Common myeloid progenitor, CD34-positive (primary cell): ENCODE measurements around the gene CTNNA2.

Source experiments
- CTCF ChIA-PET: fragments of 350-600 bp; sonication (Branson Sonifier 250); formaldehyde crosslinking; loops from one replicate; lab custom pipeline; 2021; ENCODE audit warnings: antibody characterized with exemption; lab: Charles Lee
- POLR2A ChIA-PET: fragments of 350-600 bp; sonication (Branson Sonifier 250); formaldehyde crosslinking; loops from one replicate; lab custom pipeline; 2021; ENCODE audit warnings: antibody characterized with exemption; lab: Charles Lee
- DNase-seq, 3 donors: peaks; one replicate each; pipeline versions ENCODE4 v3.0.0 to v3.0.0-alpha.2; 2013
- H3K27ac ChIP-seq, 2 experiments: 1 replicate in 1 of 2; 2 replicates in 1 of 2; pipeline ENCODE4 v1.7.0; 2013; ENCODE audit warnings: inconsistent platforms in 2 of 2, low read length in 2 of 2, mild to moderate bottlenecking in 2 of 2, low read depth in 1 of 2, moderate library complexity in 1 of 2; ENCODE audit not compliant: severe bottlenecking in 2 of 2, insufficient read depth in 1 of 2, poor library complexity in 1 of 2
- H3K27me3 ChIP-seq, 5 experiments: replicated peaks in 2 of 5; 1 replicate in 3 of 5; 2 replicates in 2 of 5; pipeline versions ENCODE4 v1.6.1 to v1.7.0; 2013; ENCODE audit warnings: low read length in 4 of 5, mild to moderate bottlenecking in 2 of 5, moderate library complexity in 2 of 5, inconsistent platforms in 1 of 5; ENCODE audit not compliant: insufficient read depth in 5 of 5, control insufficient read depth in 4 of 5
- H3K36me3 ChIP-seq, 4 experiments: 1 replicate in 2 of 4; 2 replicates in 2 of 4; pipeline versions ENCODE4 v1.6.1 to v1.7.0; 2013; ENCODE audit warnings: low read length in 3 of 4, control low read depth in 1 of 4, mild to moderate bottlenecking in 1 of 4; ENCODE audit not compliant: control insufficient read depth in 4 of 4, insufficient read depth in 4 of 4
- H3K4me1 ChIP-seq, 4 experiments: 1 replicate in 3 of 4; 2 replicates in 1 of 4; pipeline versions ENCODE4 v1.6.1 to v1.7.1; 2013; ENCODE audit warnings: low read length in 3 of 4, mild to moderate bottlenecking in 3 of 4, control low read depth in 1 of 4, inconsistent platforms in 1 of 4, moderate library complexity in 1 of 4; ENCODE audit not compliant: control insufficient read depth in 4 of 4, insufficient read depth in 4 of 4; ENCODE audit errors: control extremely low read depth in 1 of 4
- H3K4me3 ChIP-seq, 7 experiments: 1 replicate in 4 of 7; 2 replicates in 3 of 7; pipeline versions ENCODE4 v1.5.1 to v1.7.0; 2013; ENCODE audit warnings: mild to moderate bottlenecking in 7 of 7, low read length in 6 of 7, moderate library complexity in 6 of 7, inconsistent platforms in 2 of 7, low read depth in 2 of 7, control low read depth in 1 of 7; ENCODE audit not compliant: insufficient read depth in 4 of 7, control insufficient read depth in 1 of 7; ENCODE audit errors: extremely low read depth in 1 of 7
- H3K9me3 ChIP-seq, 5 experiments: 1 replicate in 4 of 5; 2 replicates in 1 of 5; pipeline versions ENCODE4 v1.6.1 to v1.7.1; 2013; ENCODE audit warnings: low read length in 4 of 5, mild to moderate bottlenecking in 2 of 5, inconsistent platforms in 1 of 5, low read depth in 1 of 5, moderate library complexity in 1 of 5; ENCODE audit not compliant: control insufficient read depth in 4 of 5, insufficient read depth in 2 of 5; ENCODE audit errors: control extremely low read depth in 1 of 5
- WGBS: methylation state at CpG from one replicate; pipeline ENCODE4 v1.1.5; 2013; ENCODE audit not compliant: insufficient coverage; 5-methylcytosine and 5-hydroxymethylcytosine counted together

The CTNNA2 gene

DNA sequence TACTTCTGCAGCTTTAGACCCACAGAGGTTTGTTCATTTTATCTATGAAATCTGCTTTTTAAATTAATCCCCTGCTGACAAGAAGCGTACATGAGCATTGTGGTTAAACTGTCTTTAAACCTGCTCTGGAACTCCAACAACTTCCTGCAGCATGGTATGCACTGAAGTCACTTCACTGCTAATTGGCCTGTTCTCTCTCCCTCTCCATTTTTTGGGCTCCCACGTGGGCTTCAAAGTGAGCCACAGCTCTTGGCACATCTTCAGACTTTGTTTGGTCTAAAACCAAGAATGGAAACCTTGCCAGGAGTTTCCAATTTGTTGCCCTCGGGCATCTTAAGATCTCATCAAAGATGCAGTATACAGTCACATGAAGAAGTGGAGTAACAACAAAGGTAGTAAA, 480.3 kb downstream of the CTNNA2 start:
- H3K4me1 ChIP-seq = peaks cover 12 to 26% (median 18%) of the 10 kb centered on the region in 4 experiments
- ChIA-PET CTCF (no interaction called here), POLR2A (no interaction called here)
- peaks cover 0 to 1% (median 0%) of the 10 kb centered on the region in 5 experiments for H3K9me3 ChIP-seq
- 0% methylated on average over 2 of the region's 3 CpGs for WGBS
- peaks cover 4 to 74% (median 33%) of the 10 kb centered on the region in 5 experiments for H3K27me3 ChIP-seq
- H3K36me3 ChIP-seq = no peaks in the 10 kb centered on the region
- H3K4me3 ChIP-seq = no peak overlapping the region
- DNase-seq = peak; percentile 32 to 83 (median 71)
- no peak overlapping the region for H3K27ac ChIP-seq

DNA sequence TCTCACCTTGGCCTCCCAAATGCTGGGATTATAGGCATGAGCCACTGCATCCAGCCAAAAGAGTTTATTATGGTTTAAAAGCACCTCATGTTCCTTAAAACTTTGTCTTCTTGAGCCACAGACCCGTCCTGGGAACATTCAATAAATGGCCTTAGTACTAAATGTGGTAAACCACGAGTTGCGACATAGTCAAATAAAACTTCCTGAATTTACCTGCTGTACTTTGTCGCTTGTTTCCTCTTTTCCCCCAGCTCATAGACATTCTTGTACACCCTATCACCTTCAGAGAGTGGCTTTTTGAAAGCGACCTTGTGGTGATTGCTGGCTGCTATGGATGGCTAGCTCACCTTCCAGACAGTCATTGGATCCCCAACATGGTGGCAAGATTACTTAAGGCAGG, 481.3 kb downstream of the CTNNA2 start:
- Histone ChIP-seq H3K27me3 (peaks cover 4 to 73% (median 31%) of the 10 kb centered on the region in 5 experiments), H3K4me1 (peaks cover 12 to 26% (median 18%) of the 10 kb centered on the region in 4 experiments), H3K4me3 (no peak overlapping the region), H3K36me3 (no peaks in the 10 kb centered on the region), H3K27ac (no peak overlapping the region), H3K9me3 (peaks cover 0 to 1% (median 0%) of the 10 kb centered on the region in 5 experiments)
- CTCF ChIA-PET = interaction anchor here (1.2 kb wide), 1 partner anchor 63 kb away, joined by 3 read pairs; no protein-coding TSS in a partner anchor
- 0% methylated on average over 4 of the region's 5 CpGs for WGBS
- POLR2A ChIA-PET = no interaction called here
- DNase-seq = peak; percentile 73 to 83 (median 75)

DNA sequence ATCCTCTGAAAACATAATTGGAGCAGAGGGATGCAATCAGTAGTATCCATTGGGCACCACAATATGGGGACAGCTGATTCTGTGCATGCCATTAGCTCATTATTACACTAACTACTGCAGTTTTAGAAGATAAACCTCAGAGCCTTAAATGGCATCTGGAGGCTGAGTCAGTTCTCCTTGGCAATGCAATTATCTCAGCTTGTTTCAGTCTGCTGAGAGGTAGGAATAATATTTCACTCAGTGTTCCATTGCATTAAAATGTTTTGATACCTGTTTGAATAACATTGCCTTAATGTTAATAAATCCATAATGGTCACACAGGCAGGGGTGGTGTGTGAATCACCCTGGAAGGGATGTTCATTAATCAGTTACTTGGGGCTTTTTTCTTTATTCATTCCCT, 482.1 kb downstream of the CTNNA2 start:
- CTCF ChIA-PET = interaction anchor here (1.2 kb wide), 1 partner anchor 63 kb away, joined by 3 read pairs; no protein-coding TSS in a partner anchor

DNA sequence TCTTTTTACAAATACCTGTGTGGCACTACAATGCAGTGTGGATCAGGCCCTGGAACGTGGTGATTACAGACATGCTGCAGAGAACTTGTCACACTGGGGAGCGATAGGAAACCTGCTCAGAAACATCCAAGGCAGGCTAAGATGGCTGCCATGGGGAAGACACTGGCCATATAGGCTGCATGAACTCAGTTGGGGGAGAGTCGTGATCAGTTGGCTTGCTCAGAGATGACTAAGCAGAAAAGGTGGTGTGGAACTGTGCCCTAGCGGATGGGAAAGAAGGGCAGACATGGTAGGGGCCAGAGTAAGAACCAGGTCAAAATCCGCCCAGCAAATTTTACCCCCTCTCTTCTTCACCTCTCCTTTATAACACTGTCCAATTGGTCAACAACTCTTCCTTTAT, 483.9 kb downstream of the CTNNA2 start:
- CTCF ChIA-PET = no interaction called here
- no peak overlapping the region for H3K4me3 ChIP-seq
- H3K4me1 ChIP-seq = peaks cover 12 to 26% (median 18%) of the 10 kb centered on the region in 4 experiments
- no peak overlapping the region for H3K27ac ChIP-seq
- no peak for DNase-seq
- WGBS = 79% methylated on average over 4 of the region's 5 CpGs
- H3K36me3 ChIP-seq = no peaks in the 10 kb centered on the region
- H3K27me3 ChIP-seq = peaks cover 4 to 76% (median 32%) of the 10 kb centered on the region in 5 experiments
- POLR2A ChIA-PET = no interaction called here
- H3K9me3 ChIP-seq = peaks cover 0 to 1% (median 0%) of the 10 kb centered on the region in 5 experiments

More for the DNA sequence above, 482.1 kb downstream of the CTNNA2 start:
- Histone ChIP-seq H3K4me3 (no peak overlapping the region), H3K27me3 (peaks cover 4 to 73% (median 30%) of the 10 kb centered on the region in 5 experiments), H3K36me3 (no peaks in the 10 kb centered on the region), H3K4me1 (peaks cover 12 to 26% (median 18%) of the 10 kb centered on the region in 4 experiments), H3K9me3 (peaks cover 0 to 1% (median 0%) of the 10 kb centered on the region in 5 experiments), H3K27ac (no peak overlapping the region)
- DNase-seq = peak in 1 of 3 donors; percentile 10
- POLR2A ChIA-PET = no interaction called here

DNA sequence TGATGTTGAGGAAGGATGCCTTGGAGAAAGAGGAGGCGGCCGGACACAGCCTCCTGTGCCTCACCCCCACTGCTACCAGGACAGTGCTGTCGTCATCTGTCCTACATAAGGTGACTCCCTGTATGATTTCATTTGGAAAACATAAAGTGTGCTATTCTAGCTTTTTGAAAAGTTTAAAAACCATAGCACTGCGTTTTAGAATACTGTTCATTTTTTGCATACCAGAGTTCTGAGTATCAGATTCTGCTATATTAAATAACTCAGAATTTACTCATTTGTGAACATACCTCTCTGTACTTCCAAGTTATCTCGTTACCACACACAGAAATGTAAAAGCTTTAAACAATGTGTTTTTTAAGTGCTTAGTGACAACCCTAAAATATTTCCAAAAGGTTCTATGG, 488.9 kb downstream of the CTNNA2 start:
- H3K4me3 ChIP-seq = no peak overlapping the region
- ChIA-PET POLR2A (no interaction called here), CTCF (no interaction called here)
- H3K27ac ChIP-seq = no peak overlapping the region
- 100% methylated on average over 3 of the region's 5 CpGs for WGBS
- H3K9me3 ChIP-seq = no peaks in the 10 kb centered on the region
- H3K36me3 ChIP-seq = no peaks in the 10 kb centered on the region
- peaks cover 2 to 92% (median 38%) of the 10 kb centered on the region in 5 experiments for H3K27me3 ChIP-seq
- no peak for DNase-seq
- H3K4me1 ChIP-seq = no peaks in the 10 kb centered on the region

DNA sequence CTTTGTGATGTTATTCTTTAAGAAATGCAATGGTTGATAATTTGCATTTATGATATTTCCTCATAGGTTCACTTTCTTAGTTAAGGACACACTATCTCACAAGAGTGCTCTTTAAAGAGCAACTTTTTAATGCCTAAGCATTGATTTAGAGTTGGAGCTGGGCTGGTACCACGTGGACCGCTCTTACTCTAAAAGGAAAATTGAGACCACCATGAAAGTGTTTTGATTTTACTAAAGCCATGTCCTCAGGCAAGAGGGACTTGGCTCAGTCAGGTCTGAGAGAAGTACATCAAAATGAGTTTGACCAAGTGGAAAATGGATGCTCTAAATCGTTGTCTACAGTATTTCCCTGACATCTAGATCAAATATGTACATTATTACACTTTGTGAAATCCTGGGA, 489.3 kb downstream of the CTNNA2 start:
- no peak for DNase-seq
- Histone ChIP-seq H3K36me3 (no peaks in the 10 kb centered on the region), H3K9me3 (no peaks in the 10 kb centered on the region), H3K4me3 (no peak overlapping the region), H3K4me1 (no peaks in the 10 kb centered on the region), H3K27me3 (peaks cover 2 to 92% (median 40%) of the 10 kb centered on the region in 5 experiments), H3K27ac (no peak overlapping the region)
- ChIA-PET CTCF (no interaction called here), POLR2A (no interaction called here)
- 94% methylated on average over 2 of the region's 3 CpGs for WGBS

DNA sequence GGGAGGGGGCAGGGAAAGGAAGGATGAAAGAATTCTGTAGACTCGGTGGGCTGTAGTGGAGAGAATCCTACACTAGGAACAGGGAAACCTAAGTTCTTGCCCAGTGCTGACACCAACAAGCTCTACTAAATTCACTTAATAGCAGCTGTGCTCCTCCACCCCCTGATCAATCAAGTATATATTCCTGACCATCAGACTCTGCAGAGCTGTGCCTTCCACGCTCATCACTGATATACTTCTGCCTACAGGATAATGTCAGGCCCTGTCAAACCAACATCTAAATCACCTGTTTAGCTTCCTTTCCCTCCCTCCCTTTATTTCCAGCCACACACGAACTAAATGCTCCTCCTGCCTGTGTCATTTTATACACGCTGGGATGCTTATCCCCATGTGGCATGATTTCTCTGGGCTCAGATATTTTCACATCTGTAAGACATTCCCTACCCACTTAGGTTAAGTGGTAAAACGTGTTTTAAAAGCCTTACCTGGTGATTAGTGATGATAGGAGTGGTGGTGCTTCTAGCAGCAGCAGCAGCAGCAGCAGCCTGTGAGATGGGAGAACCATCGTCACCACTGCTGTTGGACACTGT, 489.8 kb downstream of the CTNNA2 start:
- peaks cover 2 to 91% (median 36%) of the 10 kb centered on the region in 5 experiments for H3K27me3 ChIP-seq
- no peaks in the 10 kb centered on the region for H3K36me3 ChIP-seq
- H3K27ac ChIP-seq = no peak overlapping the region
- H3K4me3 ChIP-seq = no peak overlapping the region
- POLR2A ChIA-PET = no interaction called here
- H3K9me3 ChIP-seq = no peaks in the 10 kb centered on the region
- CTCF ChIA-PET = no interaction called here
- WGBS = 96% methylated on average over 3 of the region's 6 CpGs
- DNase-seq = no peak
- no peaks in the 10 kb centered on the region for H3K4me1 ChIP-seq
